WERI-Rb-1 (cell line): ENCODE results near the gene ARL15.

Experiments used
- DNase-seq: peaks from one replicate; pipeline ENCODE4 v3.0.0-alpha.2; 2020
- H3K27ac ChIP-seq: fragments of 250-450 bp; sonication (Bioruptor Pico); 2 replicates; pipeline ENCODE4 v1.5.1; 2020; ENCODE audit warnings: mild to moderate bottlenecking, moderate library complexity
- H3K27me3 ChIP-seq: fragments of 250-450 bp; sonication (Bioruptor Pico); 2 replicates; pipeline ENCODE4 v1.5.1; 2021; ENCODE audit warnings: mild to moderate bottlenecking, low read depth, moderate library complexity; ENCODE audit not compliant: insufficient read depth, severe bottlenecking
- H3K36me3 ChIP-seq: fragments of 250-450 bp; sonication (Bioruptor Pico); 2 replicates; pipeline ENCODE4 v1.5.1; 2020; ENCODE audit warnings: mild to moderate bottlenecking, moderate library complexity
- H3K4me3 ChIP-seq: 2 replicates; pipeline ENCODE4 v1.5.1; 2011; ENCODE audit warnings: low read depth, mild to moderate bottlenecking, control low read depth, low read length
- H3K9me3 ChIP-seq: fragments of 250-450 bp; sonication (Bioruptor Pico); 2 replicates; pipeline ENCODE4 v1.5.1; 2021; ENCODE audit warnings: mild to moderate bottlenecking, moderate library complexity; ENCODE audit not compliant: severe bottlenecking
- TF ChIP-seq, protein P1 (sequence below): IDR thresholded peaks from 2 replicates; pipeline ENCODE4 v1.5.1; 2011; ENCODE audit warnings: low read depth, mild to moderate bottlenecking, control low read depth, inconsistent platforms, low read length

Gene ARL15

GRCh38 chr5:54273715-54274114 lies 36.7 kb downstream of the ARL15 start:
- Histone ChIP-seq H3K9me3 (no peaks in the 10 kb centered on the region), H3K4me3 (no peak overlapping the region), H3K27ac (no peak overlapping the region), H3K36me3 (no peaks in the 10 kb centered on the region), H3K27me3 (no peaks in the 10 kb centered on the region)
- DNase-seq: no peak
- TF ChIP-seq, protein P1, sequence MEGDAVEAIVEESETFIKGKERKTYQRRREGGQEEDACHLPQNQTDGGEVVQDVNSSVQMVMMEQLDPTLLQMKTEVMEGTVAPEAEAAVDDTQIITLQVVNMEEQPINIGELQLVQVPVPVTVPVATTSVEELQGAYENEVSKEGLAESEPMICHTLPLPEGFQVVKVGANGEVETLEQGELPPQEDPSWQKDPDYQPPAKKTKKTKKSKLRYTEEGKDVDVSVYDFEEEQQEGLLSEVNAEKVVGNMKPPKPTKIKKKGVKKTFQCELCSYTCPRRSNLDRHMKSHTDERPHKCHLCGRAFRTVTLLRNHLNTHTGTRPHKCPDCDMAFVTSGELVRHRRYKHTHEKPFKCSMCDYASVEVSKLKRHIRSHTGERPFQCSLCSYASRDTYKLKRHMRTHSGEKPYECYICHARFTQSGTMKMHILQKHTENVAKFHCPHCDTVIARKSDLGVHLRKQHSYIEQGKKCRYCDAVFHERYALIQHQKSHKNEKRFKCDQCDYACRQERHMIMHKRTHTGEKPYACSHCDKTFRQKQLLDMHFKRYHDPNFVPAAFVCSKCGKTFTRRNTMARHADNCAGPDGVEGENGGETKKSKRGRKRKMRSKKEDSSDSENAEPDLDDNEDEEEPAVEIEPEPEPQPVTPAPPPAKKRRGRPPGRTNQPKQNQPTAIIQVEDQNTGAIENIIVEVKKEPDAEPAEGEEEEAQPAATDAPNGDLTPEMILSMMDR: no peak

DNA sequence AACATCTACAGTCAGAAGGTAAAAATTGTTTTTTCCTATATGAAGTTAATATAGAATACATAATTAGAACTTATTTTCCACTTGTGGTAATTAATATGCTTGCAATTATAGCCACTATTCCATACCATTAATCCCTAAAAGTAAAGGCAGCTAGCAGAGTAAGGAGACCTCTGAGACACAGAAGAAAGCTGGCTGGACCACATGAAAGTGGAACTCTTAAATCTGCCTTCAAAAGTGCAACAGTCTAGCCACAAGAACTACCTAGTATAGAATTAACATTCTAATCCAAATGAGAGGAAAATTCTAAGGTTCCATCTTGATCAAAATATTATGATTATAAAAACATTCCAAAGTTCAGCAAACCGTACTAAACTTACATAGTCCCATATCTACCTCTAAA lies 37.6 kb downstream of the ARL15 start:
- no peak overlapping the region for H3K27ac ChIP-seq
- no peak overlapping the region for H3K4me3 ChIP-seq
- no peak for DNase-seq
- TF ChIP-seq, protein P1: no peak
- H3K36me3 ChIP-seq: no peaks in the 10 kb centered on the region
- no peaks in the 10 kb centered on the region for H3K9me3 ChIP-seq
- H3K27me3 ChIP-seq: no peaks in the 10 kb centered on the region

- TF ChIP-seq, protein P1: no peak
- no peaks in the 10 kb centered on the region for H3K27me3 ChIP-seq
- H3K27ac ChIP-seq: no peak overlapping the region
- no peaks in the 10 kb centered on the region for H3K9me3 ChIP-seq
- no peaks in the 10 kb centered on the region for H3K36me3 ChIP-seq
- no peak for DNase-seq
- H3K4me3 ChIP-seq: no peak overlapping the region
Measured at GRCh38 chr5:54270326-54270725, 40.0 kb downstream of the ARL15 start.

DNA sequence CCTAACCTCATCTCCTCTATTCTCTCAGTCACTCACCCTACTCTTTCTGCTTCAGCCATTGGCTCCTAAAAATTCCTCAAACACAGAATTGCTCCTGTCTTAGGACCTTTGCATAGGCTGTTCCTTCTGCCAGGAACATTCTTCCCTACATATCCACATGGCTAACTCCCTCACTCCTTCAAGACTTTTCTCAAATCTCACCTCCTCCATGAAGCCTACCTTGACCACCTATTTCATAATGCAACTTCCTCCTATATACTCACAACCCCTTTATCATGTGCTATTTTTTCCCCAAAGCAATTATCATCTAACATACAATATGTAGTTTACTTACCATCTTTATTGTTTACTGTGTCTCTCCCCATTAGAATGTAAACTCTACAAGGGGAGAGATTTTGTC lies 45.8 kb downstream of the ARL15 start:
- Histone ChIP-seq H3K27me3 (no peaks in the 10 kb centered on the region), H3K9me3 (no peaks in the 10 kb centered on the region), H3K27ac (no peak overlapping the region), H3K4me3 (no peak overlapping the region), H3K36me3 (no peaks in the 10 kb centered on the region)
- TF ChIP-seq, protein P1: no peak
- DNase-seq: no peak

DNA sequence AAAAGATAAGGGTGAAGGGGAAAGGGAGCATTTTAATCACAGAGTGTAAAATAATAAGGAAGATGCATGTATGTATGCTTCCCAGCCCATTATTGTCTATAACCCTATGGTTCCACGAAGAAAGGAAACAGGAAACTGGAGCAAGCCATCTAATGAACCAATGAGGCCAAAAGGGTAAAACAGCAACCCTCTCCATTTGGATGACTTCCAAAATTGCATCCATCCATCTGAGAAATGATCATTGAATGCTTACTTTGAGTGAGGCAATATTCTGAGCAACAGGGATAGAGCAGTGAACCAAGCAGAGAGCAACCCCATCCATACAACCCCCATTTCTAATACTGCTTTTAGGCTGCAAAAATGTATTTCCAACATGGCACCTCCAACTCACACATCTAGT lies 46.9 kb downstream of the ARL15 start:
- Histone ChIP-seq H3K4me3 (no peak overlapping the region), H3K9me3 (no peaks in the 10 kb centered on the region), H3K36me3 (no peaks in the 10 kb centered on the region), H3K27me3 (no peaks in the 10 kb centered on the region), H3K27ac (no peak overlapping the region)
- DNase-seq: no peak
- TF ChIP-seq, protein P1: no peak

GRCh38 chr5:54261596-54261995 lies 48.8 kb downstream of the ARL15 start:
- H3K27ac ChIP-seq: no peak overlapping the region
- no peaks in the 10 kb centered on the region for H3K36me3 ChIP-seq
- H3K4me3 ChIP-seq: no peak overlapping the region
- TF ChIP-seq, protein P1: no peak
- H3K9me3 ChIP-seq: no peaks in the 10 kb centered on the region
- H3K27me3 ChIP-seq: no peaks in the 10 kb centered on the region
- DNase-seq: no peak
